B cell (primary cell): ENCODE data around the gene MRS2.

Source experiments
- EZH2 ChIP-seq: IDR thresholded peaks from 2 replicates; pipeline ENCODE4 v1.6.1; 2012; ENCODE audit warnings: borderline replicate concordance, low read depth, mild to moderate bottlenecking, moderate library complexity, low read length; ENCODE audit not compliant: insufficient read depth, poor library complexity, severe bottlenecking
- TF ChIP-seq, protein P1 (sequence below): fragments of 200-600 bp; IDR thresholded peaks from one replicate; pipeline ENCODE4 v1.8.0; 2022; ENCODE audit warnings: antibody characterized with exemption, mild to moderate bottlenecking

DNA sequence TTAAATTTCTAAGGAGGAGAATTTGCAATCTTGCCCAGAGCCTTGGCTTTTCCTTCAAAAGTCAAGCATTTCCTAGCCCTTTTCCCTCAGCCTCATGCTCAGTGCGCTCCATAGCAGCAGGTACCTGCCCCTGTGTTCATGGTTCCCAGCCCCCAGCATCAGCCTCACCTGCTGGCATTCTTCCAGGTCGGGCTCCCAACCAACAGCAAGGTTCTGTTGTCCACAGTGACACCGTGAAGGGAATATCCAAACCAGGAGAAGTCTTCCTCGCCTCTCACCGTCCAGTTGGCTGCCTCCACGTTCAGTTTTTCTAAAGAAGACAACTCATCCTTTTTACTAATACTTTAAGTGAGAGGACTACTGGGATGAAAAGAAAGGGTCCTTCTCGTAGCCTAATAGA lies 43.9 kb downstream of the MRS2 start:
- TF ChIP-seq EZH2 = no peak
- TF ChIP-seq, protein P1, sequence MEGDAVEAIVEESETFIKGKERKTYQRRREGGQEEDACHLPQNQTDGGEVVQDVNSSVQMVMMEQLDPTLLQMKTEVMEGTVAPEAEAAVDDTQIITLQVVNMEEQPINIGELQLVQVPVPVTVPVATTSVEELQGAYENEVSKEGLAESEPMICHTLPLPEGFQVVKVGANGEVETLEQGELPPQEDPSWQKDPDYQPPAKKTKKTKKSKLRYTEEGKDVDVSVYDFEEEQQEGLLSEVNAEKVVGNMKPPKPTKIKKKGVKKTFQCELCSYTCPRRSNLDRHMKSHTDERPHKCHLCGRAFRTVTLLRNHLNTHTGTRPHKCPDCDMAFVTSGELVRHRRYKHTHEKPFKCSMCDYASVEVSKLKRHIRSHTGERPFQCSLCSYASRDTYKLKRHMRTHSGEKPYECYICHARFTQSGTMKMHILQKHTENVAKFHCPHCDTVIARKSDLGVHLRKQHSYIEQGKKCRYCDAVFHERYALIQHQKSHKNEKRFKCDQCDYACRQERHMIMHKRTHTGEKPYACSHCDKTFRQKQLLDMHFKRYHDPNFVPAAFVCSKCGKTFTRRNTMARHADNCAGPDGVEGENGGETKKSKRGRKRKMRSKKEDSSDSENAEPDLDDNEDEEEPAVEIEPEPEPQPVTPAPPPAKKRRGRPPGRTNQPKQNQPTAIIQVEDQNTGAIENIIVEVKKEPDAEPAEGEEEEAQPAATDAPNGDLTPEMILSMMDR = no peak
